Neural cell (in vitro differentiated cells): ENCODE data around the gene MED27. TPM values are rescaled to one million over a fixed set of nuclear protein-coding genes. Genes with fewer than 3 reads are reported as not detected.

Experiments used
- H2AFZ ChIP-seq: fragments of 200-600, 300-800 bp; sonication (generic), shearing (Covaris generic); 2 replicates; pipeline ENCODE4 v1.6.0; 2014; ENCODE audit warnings: low read depth, mild to moderate bottlenecking, antibody characterized with exemption, low read length, moderate library complexity
- H3F3A ChIP-seq: fragments of 200-600 bp; shearing (Covaris generic); 2 replicates; pipeline ENCODE4 v1.6.1; 2016; ENCODE audit warnings: mild to moderate bottlenecking, moderate library complexity, mixed read lengths, antibody characterized with exemption, low read length; ENCODE audit not compliant: insufficient read depth, poor library complexity, severe bottlenecking
- H3K27ac ChIP-seq: fragments of 200-600, 300-800 bp; sonication (generic), shearing (Covaris generic); 2 replicates; pipeline ENCODE4 v1.5.1; 2014; ENCODE audit warnings: mild to moderate bottlenecking, low read length, moderate library complexity
- H3K27me3 ChIP-seq: fragments of 300-800, 200-600 bp; sonication (generic), shearing (Covaris generic); 2 replicates; pipeline ENCODE4 v1.6.0; 2014; ENCODE audit warnings: mild to moderate bottlenecking, low read depth, low read length, moderate library complexity; ENCODE audit not compliant: insufficient read depth
- H3K36me3 ChIP-seq: fragments of 300-800, 200-600 bp; sonication (generic), shearing (Covaris generic); 2 replicates; pipeline ENCODE4 v1.5.1; 2014; ENCODE audit warnings: mild to moderate bottlenecking, antibody characterized with exemption, low read length, moderate library complexity; ENCODE audit not compliant: insufficient read depth
- H3K4me2 ChIP-seq: fragments of 300-800, 200-600 bp; sonication (generic), shearing (Covaris generic); 2 replicates; pipeline ENCODE4 v1.6.0; 2014; ENCODE audit warnings: mild to moderate bottlenecking, low read length
- H3K4me3 ChIP-seq: fragments of 300-800, 200-600 bp; sonication (generic), shearing (Covaris generic); 2 replicates; pipeline ENCODE4 v1.5.1; 2014; ENCODE audit warnings: mild to moderate bottlenecking, low read length, moderate library complexity
- H3K79me2 ChIP-seq: fragments of 200-600 bp; shearing (Covaris generic); replicated peaks from 2 replicates; pipeline ENCODE4 v1.6.0; 2014; ENCODE audit warnings: mild to moderate bottlenecking, low read length, moderate library complexity; ENCODE audit not compliant: insufficient read depth
- H3K9ac ChIP-seq: fragments of 300-800, 200-600 bp; sonication (generic), shearing (Covaris generic); 2 replicates; pipeline ENCODE4 v1.6.1; 2016; ENCODE audit warnings: mild to moderate bottlenecking, low read length, mixed read lengths
- H3K9me2 ChIP-seq: fragments of 200-600 bp; shearing (Covaris generic); 2 replicates; pipeline ENCODE4 v1.6.1; 2016; ENCODE audit warnings: mild to moderate bottlenecking, low read length, mixed read lengths; ENCODE audit not compliant: insufficient read depth
- H3K9me3 ChIP-seq: fragments of 200-600, 300-800 bp; sonication (generic), shearing (Covaris generic); 2 replicates; pipeline ENCODE4 v1.6.1; 2016; ENCODE audit warnings: mild to moderate bottlenecking, mixed run types, low read length, moderate library complexity, mixed read lengths
- H4K20me1 ChIP-seq: fragments of 200-600 bp; shearing (Covaris generic); 2 replicates; pipeline ENCODE4 v1.6.1; 2016; ENCODE audit warnings: mild to moderate bottlenecking, mixed run types; ENCODE audit not compliant: insufficient read depth
- CTCF ChIP-seq: fragments of 450-650 bp; IDR thresholded peaks from 2 replicates; pipeline ENCODE4 v1.5.1; 2014; ENCODE audit warnings: antibody characterized with exemption, mild to moderate bottlenecking, moderate library complexity; ENCODE audit not compliant: poor library complexity, severe bottlenecking
- EP300 ChIP-seq: fragments of 450-650 bp; conservative IDR thresholded peaks from 2 replicates; pipeline ENCODE4 v1.6.1; 2014; ENCODE audit warnings: antibody characterized with exemption, mild to moderate bottlenecking, moderate library complexity; ENCODE audit not compliant: poor library complexity, severe bottlenecking
- EZH2 ChIP-seq: fragments of 200-600, 300-800 bp; shearing (Covaris generic), sonication (generic); IDR thresholded peaks from 2 replicates; pipeline ENCODE4 v1.6.1; 2014; ENCODE audit warnings: antibody characterized with exemption, low read length, borderline replicate concordance, mild to moderate bottlenecking; ENCODE audit not compliant: insufficient read depth, poor library complexity, severe bottlenecking
- MXI1 ChIP-seq: fragments of 450-650 bp; conservative IDR thresholded peaks from 2 replicates; pipeline ENCODE4 v1.6.1; 2014; ENCODE audit warnings: antibody characterized with exemption, mild to moderate bottlenecking; ENCODE audit not compliant: poor library complexity, severe bottlenecking
- POLR2AphosphoS5 ChIP-seq: IDR thresholded peaks from 2 replicates; pipeline ENCODE4 v1.6.1; 2012
- RAD21 ChIP-seq: fragments of 450-650 bp; conservative IDR thresholded peaks from 2 replicates; pipeline ENCODE4 v1.6.1; 2014; ENCODE audit warnings: antibody characterized with exemption, mild to moderate bottlenecking, moderate library complexity
- SMC3 ChIP-seq: fragments of 450-650 bp; conservative IDR thresholded peaks from 2 replicates; pipeline ENCODE4 v1.6.1; 2014; ENCODE audit warnings: antibody characterized with exemption, mild to moderate bottlenecking, moderate library complexity; ENCODE audit not compliant: poor library complexity
- TAF1 ChIP-seq: IDR thresholded peaks from 2 replicates; pipeline ENCODE4 v1.6.1; 2012; ENCODE audit warnings: low read depth
- polyA plus RNA-seq: library from polyadenylated mRNA; depleted of rRNA; stranded (reverse); fragments of >200 nt; gene quantifications from 2 replicates; pipeline ENCODE4 v1.2.3, GENCODE V29; 2014
- TF ChIP-seq, protein P1 (sequence below): IDR thresholded peaks from 2 replicates; pipeline ENCODE4 v1.6.1; 2012; ENCODE audit warnings: borderline replicate concordance

Gene MED27
- polyA plus RNA-seq, 1 donor from 2014 or later: 7.5 TPM

GRCh38 chr9:131853434-131853833 is 226.2 kb downstream of the MED27 start:
- Histone ChIP-seq H3K27me3 (no peaks in the 10 kb centered on the region), H3K36me3 (no peaks in the 10 kb centered on the region), H4K20me1 (no peaks in the 10 kb centered on the region), H3F3A (no peaks in the 10 kb centered on the region), H3K9ac (no peak overlapping the region), H3K9me3 (no peaks in the 10 kb centered on the region), H3K9me2 (no peaks in the 10 kb centered on the region), H3K79me2 (no peaks in the 10 kb centered on the region), H2AFZ (no peak overlapping the region), H3K27ac (no peak overlapping the region), H3K4me2 (no peak overlapping the region), H3K4me3 (no peak overlapping the region)
- TF ChIP-seq TAF1 (no peak), SMC3 (no peak), EP300 (no peak), EZH2 (no peak), POLR2AphosphoS5 (no peak), MXI1 (no peak), RAD21 (no peak), CTCF (no peak)
- TF ChIP-seq, protein P1, sequence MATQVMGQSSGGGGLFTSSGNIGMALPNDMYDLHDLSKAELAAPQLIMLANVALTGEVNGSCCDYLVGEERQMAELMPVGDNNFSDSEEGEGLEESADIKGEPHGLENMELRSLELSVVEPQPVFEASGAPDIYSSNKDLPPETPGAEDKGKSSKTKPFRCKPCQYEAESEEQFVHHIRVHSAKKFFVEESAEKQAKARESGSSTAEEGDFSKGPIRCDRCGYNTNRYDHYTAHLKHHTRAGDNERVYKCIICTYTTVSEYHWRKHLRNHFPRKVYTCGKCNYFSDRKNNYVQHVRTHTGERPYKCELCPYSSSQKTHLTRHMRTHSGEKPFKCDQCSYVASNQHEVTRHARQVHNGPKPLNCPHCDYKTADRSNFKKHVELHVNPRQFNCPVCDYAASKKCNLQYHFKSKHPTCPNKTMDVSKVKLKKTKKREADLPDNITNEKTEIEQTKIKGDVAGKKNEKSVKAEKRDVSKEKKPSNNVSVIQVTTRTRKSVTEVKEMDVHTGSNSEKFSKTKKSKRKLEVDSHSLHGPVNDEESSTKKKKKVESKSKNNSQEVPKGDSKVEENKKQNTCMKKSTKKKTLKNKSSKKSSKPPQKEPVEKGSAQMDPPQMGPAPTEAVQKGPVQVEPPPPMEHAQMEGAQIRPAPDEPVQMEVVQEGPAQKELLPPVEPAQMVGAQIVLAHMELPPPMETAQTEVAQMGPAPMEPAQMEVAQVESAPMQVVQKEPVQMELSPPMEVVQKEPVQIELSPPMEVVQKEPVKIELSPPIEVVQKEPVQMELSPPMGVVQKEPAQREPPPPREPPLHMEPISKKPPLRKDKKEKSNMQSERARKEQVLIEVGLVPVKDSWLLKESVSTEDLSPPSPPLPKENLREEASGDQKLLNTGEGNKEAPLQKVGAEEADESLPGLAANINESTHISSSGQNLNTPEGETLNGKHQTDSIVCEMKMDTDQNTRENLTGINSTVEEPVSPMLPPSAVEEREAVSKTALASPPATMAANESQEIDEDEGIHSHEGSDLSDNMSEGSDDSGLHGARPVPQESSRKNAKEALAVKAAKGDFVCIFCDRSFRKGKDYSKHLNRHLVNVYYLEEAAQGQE: no peak

DNA sequence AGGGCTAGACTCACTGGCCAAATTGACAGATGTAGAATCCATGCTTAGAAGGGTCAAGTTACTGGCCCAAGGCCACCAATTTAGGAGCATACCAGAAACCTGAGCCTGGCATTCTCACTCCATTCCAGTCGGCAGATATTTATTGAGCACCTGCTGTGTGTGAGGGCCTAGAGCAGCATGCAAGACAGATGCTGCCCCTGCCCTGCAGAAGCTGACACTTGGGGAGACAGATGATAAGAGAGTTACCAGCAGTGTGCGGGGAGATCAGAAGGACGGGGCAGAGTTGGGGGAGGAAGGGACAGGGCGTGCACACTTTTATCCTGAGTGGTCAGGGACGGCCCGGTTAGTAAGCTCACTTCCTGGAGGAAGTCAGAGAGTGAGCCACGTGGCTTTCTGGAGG is 228.3 kb downstream of the MED27 start:
- Histone ChIP-seq H3K9me3 (no peaks in the 10 kb centered on the region), H3K27ac (no peak overlapping the region), H3K79me2 (no peaks in the 10 kb centered on the region), H3K9ac (no peak overlapping the region), H3K27me3 (no peaks in the 10 kb centered on the region), H3K4me3 (no peak overlapping the region), H3K9me2 (no peaks in the 10 kb centered on the region), H2AFZ (no peak overlapping the region), H3F3A (no peaks in the 10 kb centered on the region), H4K20me1 (no peaks in the 10 kb centered on the region), H3K36me3 (no peaks in the 10 kb centered on the region), H3K4me2 (no peak overlapping the region)
- no peak for TF ChIP-seq TAF1
- no peak for TF ChIP-seq SMC3
- TF ChIP-seq MXI1: no peak
- TF ChIP-seq POLR2AphosphoS5: no peak
- TF ChIP-seq, protein P1: no peak
- TF ChIP-seq CTCF: no peak
- no peak for TF ChIP-seq EZH2
- TF ChIP-seq RAD21: no peak
- no peak for TF ChIP-seq EP300
